T1000 (cell line): ENCODE results near the gene TGFB2.

Experiments
- DNase-seq: peaks from one replicate; lab custom pipeline; 2025; ENCODE audit warnings: mixed read lengths; lab: John Stamatoyannopoulos, UW

The TGFB2 gene

GRCh38 chr1:218488986-218489385 is 143.8 kb downstream of the TGFB2 start:
- DNase-seq = no peak

- DNase-seq = no peak
Observed at GRCh38 chr1:218490406-218490922, 145.3 kb downstream of the TGFB2 start.

- DNase-seq = no peak
Observed at GRCh38 chr1:218492874-218493273, 147.7 kb downstream of the TGFB2 start.

GRCh38 chr1:218493986-218494385 is 148.8 kb downstream of the TGFB2 start:
- no peak for DNase-seq
